Fibroblast of skin of abdomen (primary cell): ENCODE data around the gene SIX6. TPM values are rescaled to one million over a fixed set of nuclear protein-coding genes. Genes with fewer than 3 reads are reported as not detected.
"Not testable (repeated sequence)": the region's sequence is repeated elsewhere in the genome, so short reads cannot be mapped to it uniquely, and the experiment has no call there.

ENCODE experiments used
- DNase-seq: peaks from one replicate; pipeline ENCODE4 v3.0.0-alpha.2; 2013
- polyA plus RNA-seq, 2 experiments: library from polyadenylated mRNA; unstranded; fragments of 120-200 nt; gene quantifications; one replicate each; pipeline ENCODE4 v1.2.1, GENCODE V29; 2013; ENCODE audit not compliant: insufficient read length in 2 of 2

SIX6 gene
- not detected for polyA plus RNA-seq (2013, experiment 1 of 2; ENCODE audit: insufficient read length)
- not detected for polyA plus RNA-seq (2013, experiment 2 of 2; ENCODE audit: insufficient read length)

GRCh38 chr14:60508707-60509437, at the start of gene SIX6:
Gene SIX6, plus strand, starts transcription at chr14:60509146. Its CDS starts 253 bp downstream, at chr14:60509399.
- DNase-seq = peak; percentile 27

- not testable (repeated sequence) for DNase-seq
Observed at GRCh38 chr14:60480248-60480647, 28.7 kb upstream of the SIX6 start.

GRCh38 chr14:60482743-60483142, 26.2 kb upstream of the SIX6 start:
- DNase-seq = no peak

GRCh38 chr14:60485057-60485597, 23.8 kb upstream of the SIX6 start:
- no peak for DNase-seq

GRCh38 chr14:60485598-60486251, 23.2 kb upstream of the SIX6 start, which contains the start of gene C14orf39:
Gene C14orf39, minus strand, starts transcription at chr14:60486063. Its CDS starts 985 bp downstream, at chr14:60485078.
- DNase-seq = peak; percentile 50

- DNase-seq = no peak
Observed at GRCh38 chr14:60487211-60487610, 21.7 kb upstream of the SIX6 start.

- DNase-seq = no peak
Observed at GRCh38 chr14:60488175-60488574, 20.8 kb upstream of the SIX6 start.

- no peak for DNase-seq
Observed at GRCh38 chr14:60490270-60490669, 18.7 kb upstream of the SIX6 start.

- DNase-seq = no peak
Observed at GRCh38 chr14:60495946-60496345, 13.0 kb upstream of the SIX6 start.

- no peak for DNase-seq
Observed at GRCh38 chr14:60502541-60502940, 6.4 kb upstream of the SIX6 start.

GRCh38 chr14:60505448-60505847, 3.5 kb upstream of the SIX6 start:
- no peak for DNase-seq

- no peak for DNase-seq
Observed at GRCh38 chr14:60506010-60506409, 2.9 kb upstream of the SIX6 start.

- no peak for DNase-seq
Observed at GRCh38 chr14:60506462-60506984, 2.4 kb upstream of the SIX6 start.

GRCh38 chr14:60506985-60507829, 1.7 kb upstream of the SIX6 start:
- no peak for DNase-seq

- DNase-seq = no peak
Observed at GRCh38 chr14:60508363-60508706, 611 bp upstream of the SIX6 start.

GRCh38 chr14:60509438-60510253, 700 bp downstream of the SIX6 start:
- DNase-seq = no peak

- DNase-seq = no peak
Observed at GRCh38 chr14:60510254-60510950, 1.5 kb downstream of the SIX6 start.

GRCh38 chr14:60510951-60511599, 2.1 kb downstream of the SIX6 start:
- no peak for DNase-seq

- no peak for DNase-seq
Observed at GRCh38 chr14:60512126-60512525, 3.2 kb downstream of the SIX6 start.

- DNase-seq = no peak
Observed at GRCh38 chr14:60512973-60513571, 4.1 kb downstream of the SIX6 start.
